GM19240 (cell line): Measurements from ENCODE around the gene TRIM58.

Source experiments
- DNase-seq: peaks from one replicate; pipeline ENCODE4 v3.0.0; 2011; ENCODE audit warnings: low spot score; ENCODE audit not compliant: insufficient read length

Gene TRIM58

GRCh38 chr1:247857069-247857984 is at the start of gene TRIM58:
Gene TRIM58 (plus strand): TSS chr1:247857187. CDS start chr1:247857247, 60 bp downstream.
- DNase-seq, result no peak

GRCh38 chr1:247812637-247813036 is 44.4 kb upstream of the TRIM58 start:
- DNase-seq, result no peak

- no peak for DNase-seq
Observed at GRCh38 chr1:247822060-247822459, 34.9 kb upstream of the TRIM58 start.

GRCh38 chr1:247824023-247824422 is 33.0 kb upstream of the TRIM58 start, which contains the start of gene OR14A16:
Gene OR14A16 (minus strand): TSS chr1:247824119. CDS start chr1:247815729, 8,390 bp downstream.
- no peak for DNase-seq

- DNase-seq, result no peak
Observed at GRCh38 chr1:247825362-247825761, 31.6 kb upstream of the TRIM58 start.

GRCh38 chr1:247829656-247830055 is 27.3 kb upstream of the TRIM58 start:
- DNase-seq, result no peak

- DNase-seq, result no peak
Observed at GRCh38 chr1:247833601-247834000, 23.4 kb upstream of the TRIM58 start.

GRCh38 chr1:247840818-247841217 is 16.2 kb upstream of the TRIM58 start:
- no peak for DNase-seq

- DNase-seq, result no peak
Observed at GRCh38 chr1:247841796-247842195, 15.2 kb upstream of the TRIM58 start, which contains the start of gene OR11L1. Gene OR11L1 (minus strand): TSS chr1:247841896. CDS start chr1:247841896, 0 bp downstream.

GRCh38 chr1:247843411-247843810 is 13.6 kb upstream of the TRIM58 start:
- DNase-seq, result no peak

GRCh38 chr1:247845011-247845692 is 11.8 kb upstream of the TRIM58 start:
- DNase-seq, result no peak

- DNase-seq, result no peak
Observed at GRCh38 chr1:247845693-247846017, 11.3 kb upstream of the TRIM58 start.

GRCh38 chr1:247848346-247848745 is 8.6 kb upstream of the TRIM58 start:
- DNase-seq, result no peak

GRCh38 chr1:247849616-247850015 is 7.4 kb upstream of the TRIM58 start:
- DNase-seq, result no peak

GRCh38 chr1:247854899-247855545 is 2.0 kb upstream of the TRIM58 start:
- DNase-seq, result no peak

GRCh38 chr1:247855911-247856310 is 1.1 kb upstream of the TRIM58 start:
- no peak for DNase-seq

GRCh38 chr1:247857985-247858619 is 1.1 kb downstream of the TRIM58 start:
- no peak for DNase-seq

- DNase-seq, result no peak
Observed at GRCh38 chr1:247862756-247863155, 5.8 kb downstream of the TRIM58 start.

- no peak for DNase-seq
Observed at GRCh38 chr1:247864644-247865043, 7.7 kb downstream of the TRIM58 start.

- no peak for DNase-seq
Observed at GRCh38 chr1:247865416-247865815, 8.4 kb downstream of the TRIM58 start.

- DNase-seq, result no peak
Observed at GRCh38 chr1:247883346-247883745, 26.4 kb downstream of the TRIM58 start.
